ENCODE measurements around the gene ELOA2.
"Not testable (repeated sequence)": the region's sequence is repeated elsewhere in the genome, so short reads cannot be mapped to it uniquely, and the experiment has no call there.

ELOA2 gene

DNA sequence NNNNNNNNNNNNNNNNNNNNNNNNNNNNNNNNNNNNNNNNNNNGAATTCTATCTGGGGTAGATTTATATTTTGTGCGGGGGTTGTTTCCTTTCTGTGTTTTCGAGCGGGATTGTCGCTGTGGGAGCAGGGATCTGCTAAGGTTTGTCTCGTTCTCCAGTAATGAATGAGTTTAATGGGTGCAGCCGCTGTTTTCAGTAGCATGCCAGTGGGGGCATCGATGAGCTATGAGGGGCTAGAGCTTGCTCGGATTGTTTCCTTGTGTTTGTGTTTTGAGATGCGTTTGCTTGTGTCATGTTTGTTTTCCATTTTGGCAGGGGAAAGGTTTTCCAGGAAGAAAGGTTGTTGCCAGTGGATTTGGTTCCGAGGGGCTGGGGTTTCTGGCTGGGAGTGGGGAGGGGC, 15.6 kb downstream of the ELOA2 start:
- not testable (repeated sequence) for DNase-seq
